GM18499 (cell line): ENCODE results near the gene GRID1.

Experiments
- ATAC-seq: cut with Tn5 transposase; IDR thresholded peaks from one replicate; pipeline ENCODE4 v1.9.1; 2021; ENCODE audit warnings: moderate number of reproducible peaks; ENCODE audit not compliant: insufficient read depth, unreplicated experiment

The GRID1 gene

GRCh38 chr10:86203162-86203905 lies 163.3 kb downstream of the GRID1 start:
- ATAC-seq: no peak

- ATAC-seq: no peak
These were observed 164.3 kb downstream of the GRID1 start for GRCh38 chr10:86202226-86202735.

GRCh38 chr10:86200867-86201266 lies 165.7 kb downstream of the GRID1 start:
- ATAC-seq: no peak

GRCh38 chr10:86200269-86200668 lies 166.3 kb downstream of the GRID1 start:
- no peak for ATAC-seq

GRCh38 chr10:86199041-86199440 lies 167.6 kb downstream of the GRID1 start:
- no peak for ATAC-seq

GRCh38 chr10:86198271-86198670 lies 168.3 kb downstream of the GRID1 start:
- ATAC-seq: no peak

- ATAC-seq: no peak
These were observed 169.3 kb downstream of the GRID1 start for GRCh38 chr10:86197166-86197790.

GRCh38 chr10:86195521-86196157 lies 171.0 kb downstream of the GRID1 start:
- ATAC-seq: no peak

GRCh38 chr10:86194684-86195083 lies 171.9 kb downstream of the GRID1 start:
- no peak for ATAC-seq

- ATAC-seq: no peak
These were observed 172.8 kb downstream of the GRID1 start for GRCh38 chr10:86193841-86194240.

- ATAC-seq: no peak
These were observed 173.9 kb downstream of the GRID1 start for GRCh38 chr10:86192691-86193090.

GRCh38 chr10:86192147-86192546 lies 174.4 kb downstream of the GRID1 start:
- ATAC-seq: no peak

- ATAC-seq: no peak
These were observed 174.9 kb downstream of the GRID1 start for GRCh38 chr10:86191686-86192085.

- no peak for ATAC-seq
These were observed 175.4 kb downstream of the GRID1 start for GRCh38 chr10:86191166-86191565.

- no peak for ATAC-seq
These were observed 176.3 kb downstream of the GRID1 start for GRCh38 chr10:86190291-86190690.

- ATAC-seq: no peak
These were observed 176.7 kb downstream of the GRID1 start for GRCh38 chr10:86189891-86190290.

- ATAC-seq: no peak
These were observed 177.6 kb downstream of the GRID1 start for GRCh38 chr10:86188796-86189558.

- no peak for ATAC-seq
These were observed 178.3 kb downstream of the GRID1 start for GRCh38 chr10:86188326-86188725.

- no peak for ATAC-seq
These were observed 178.9 kb downstream of the GRID1 start for GRCh38 chr10:86187499-86188239.

- no peak for ATAC-seq
These were observed 180.0 kb downstream of the GRID1 start for GRCh38 chr10:86186633-86187032.
